ENCODE data around the gene ILDR2. TPM values are rescaled to one million over a fixed set of nuclear protein-coding genes. Genes with fewer than 3 reads are reported as not detected.

ILDR2 gene
- total and polyA plus RNA-seq, 12 donors = 0.07 to 1.1 (median 0.20) TPM; not detected in 2

DNA sequence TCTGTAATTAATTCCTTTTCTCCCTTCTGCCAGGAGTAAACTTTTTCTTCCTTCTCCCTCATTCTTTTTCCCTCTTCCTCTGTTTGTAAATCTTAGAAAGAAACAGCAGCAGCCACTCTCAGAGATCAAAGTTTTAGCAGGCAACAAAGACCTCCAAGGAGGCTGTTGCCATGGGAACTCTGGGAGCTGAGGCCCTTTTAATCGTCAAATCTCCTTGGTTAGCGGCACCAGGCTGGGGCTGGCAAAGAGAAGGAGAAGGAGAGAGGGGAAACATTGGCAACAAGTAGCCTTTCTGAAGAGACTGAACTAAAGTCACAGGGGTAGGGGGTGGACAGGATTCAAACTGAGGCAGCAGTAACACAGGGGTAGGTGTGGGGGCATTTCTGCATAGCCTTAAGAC, 25.2 kb downstream of the ILDR2 start:
- peaks cover 22% of the 10 kb centered on the region for H3K27me3 ChIP-seq
- no peak for DNase-seq
- H3K27ac ChIP-seq = no peak overlapping the region
- WGBS, 4 donors = 51 to 72% (median 63%) methylated on average over 2 of the region's 2 CpGs
- H3K36me3 ChIP-seq (replicated peaks in 1 of 2) = no peaks in the 10 kb centered on the region
- H3K4me3 ChIP-seq = no peak overlapping the region
- intact Hi-C loops (cut with DNase I) = no loop called here
- TF ChIP-seq, protein P1, sequence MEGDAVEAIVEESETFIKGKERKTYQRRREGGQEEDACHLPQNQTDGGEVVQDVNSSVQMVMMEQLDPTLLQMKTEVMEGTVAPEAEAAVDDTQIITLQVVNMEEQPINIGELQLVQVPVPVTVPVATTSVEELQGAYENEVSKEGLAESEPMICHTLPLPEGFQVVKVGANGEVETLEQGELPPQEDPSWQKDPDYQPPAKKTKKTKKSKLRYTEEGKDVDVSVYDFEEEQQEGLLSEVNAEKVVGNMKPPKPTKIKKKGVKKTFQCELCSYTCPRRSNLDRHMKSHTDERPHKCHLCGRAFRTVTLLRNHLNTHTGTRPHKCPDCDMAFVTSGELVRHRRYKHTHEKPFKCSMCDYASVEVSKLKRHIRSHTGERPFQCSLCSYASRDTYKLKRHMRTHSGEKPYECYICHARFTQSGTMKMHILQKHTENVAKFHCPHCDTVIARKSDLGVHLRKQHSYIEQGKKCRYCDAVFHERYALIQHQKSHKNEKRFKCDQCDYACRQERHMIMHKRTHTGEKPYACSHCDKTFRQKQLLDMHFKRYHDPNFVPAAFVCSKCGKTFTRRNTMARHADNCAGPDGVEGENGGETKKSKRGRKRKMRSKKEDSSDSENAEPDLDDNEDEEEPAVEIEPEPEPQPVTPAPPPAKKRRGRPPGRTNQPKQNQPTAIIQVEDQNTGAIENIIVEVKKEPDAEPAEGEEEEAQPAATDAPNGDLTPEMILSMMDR (IDR thresholded peaks at IDR 0.05) = no peak
- TF ChIP-seq POLR2A (IDR thresholded peaks at IDR 0.05) = no peak
- H3K4me1 ChIP-seq (replicated peaks in 1 of 2) = no peaks in the 10 kb centered on the region
- H3K9me3 ChIP-seq (replicated peaks in 1 of 3) = no peaks in the 10 kb centered on the region

- no peak overlapping the region for H3K27ac ChIP-seq
- no peak for DNase-seq
- H3K4me1 ChIP-seq (replicated peaks in 1 of 2) = no peaks in the 10 kb centered on the region
- no peaks in the 10 kb centered on the region for H3K9me3 ChIP-seq (replicated peaks in 1 of 3)
- peaks cover 22% of the 10 kb centered on the region for H3K27me3 ChIP-seq
- no peaks in the 10 kb centered on the region for H3K36me3 ChIP-seq (replicated peaks in 1 of 2)
- TF ChIP-seq, protein P1 (IDR thresholded peaks at IDR 0.05) = no peak
- TF ChIP-seq POLR2A (IDR thresholded peaks at IDR 0.05) = no peak
- WGBS, 4 donors = 60 to 84% (median 74%) methylated on average over 2 of the region's 2 CpGs
- H3K4me3 ChIP-seq = no peak overlapping the region
- intact Hi-C loops (cut with DNase I) = no loop called here
These were observed 26.4 kb downstream of the ILDR2 start for GRCh38 chr1:166948856-166949350.

DNA sequence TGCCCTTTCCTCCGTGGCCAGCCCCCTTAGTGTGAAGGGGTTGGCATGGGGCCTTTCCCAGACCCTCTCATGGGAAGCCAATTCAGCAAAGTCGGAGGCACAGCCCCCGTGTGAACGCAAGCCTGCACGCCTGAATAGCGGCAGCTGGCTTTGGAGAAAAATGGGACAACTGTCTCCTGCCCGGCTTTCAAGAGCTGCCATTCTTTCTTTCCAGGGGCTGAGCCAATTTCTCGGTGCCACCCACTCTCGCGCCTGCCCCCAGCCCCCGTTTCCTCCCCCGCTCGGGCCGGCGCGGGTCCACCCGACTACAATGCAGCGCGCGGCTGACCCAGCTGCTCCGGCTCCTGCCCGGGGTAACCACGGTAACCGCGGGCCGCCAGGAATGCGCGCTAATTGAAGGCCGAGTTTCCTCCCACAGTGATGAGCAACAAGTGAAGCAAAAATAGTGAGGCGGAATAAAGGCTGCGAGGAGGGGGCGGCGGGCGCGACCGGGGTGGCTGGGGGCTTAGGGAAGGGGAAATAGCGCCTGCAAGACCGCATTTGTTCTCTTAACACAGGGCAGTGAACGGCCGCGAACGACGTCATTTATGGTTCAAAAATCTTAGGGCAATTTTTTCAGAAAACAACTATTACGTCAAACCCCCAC, 27.8 kb downstream of the ILDR2 start:
- TF ChIP-seq, protein P1 (IDR thresholded peaks at IDR 0.05) = no peak
- no peak for TF ChIP-seq POLR2A (IDR thresholded peaks at IDR 0.05)
- no peaks in the 10 kb centered on the region for H3K4me1 ChIP-seq (replicated peaks in 1 of 2)
- WGBS, 4 donors = 7 to 14% (median 10%) methylated on average over 21 to 44 of the region's 44 CpGs
- DNase-seq = peak in 6 of 7 donors; percentile 10 to 54 (median 22)
- H3K9me3 ChIP-seq (replicated peaks in 1 of 3) = no peaks in the 10 kb centered on the region
- H3K4me3 ChIP-seq = peak overlapping the region in 1 of 4 donors; percentile 24
- no peak overlapping the region for H3K27ac ChIP-seq
- no peaks in the 10 kb centered on the region for H3K36me3 ChIP-seq (replicated peaks in 1 of 2)
- intact Hi-C loops (cut with DNase I) = no loop called here
- peaks cover 24% of the 10 kb centered on the region for H3K27me3 ChIP-seq

GRCh38 chr1:166944186-166944967, 31.0 kb downstream of the ILDR2 start:
- no peak for DNase-seq
- H3K27ac ChIP-seq = no peak overlapping the region
- WGBS, 4 donors = 55 to 82% (median 74%) methylated on average over 5 of the region's 5 CpGs

More at GRCh38 chr1:166944186-166944967, 31.0 kb downstream of the ILDR2 start:
- TF ChIP-seq, protein P1 (IDR thresholded peaks at IDR 0.05) = no peak
- no peak for TF ChIP-seq POLR2A (IDR thresholded peaks at IDR 0.05)
- intact Hi-C loops (cut with DNase I) = no loop called here
- H3K4me1 ChIP-seq (replicated peaks in 1 of 2) = no peaks in the 10 kb centered on the region
- peaks cover 28% of the 10 kb centered on the region for H3K27me3 ChIP-seq
- no peak overlapping the region for H3K4me3 ChIP-seq
- no peaks in the 10 kb centered on the region for H3K36me3 ChIP-seq (replicated peaks in 1 of 2)
- H3K9me3 ChIP-seq (replicated peaks in 1 of 3) = no peaks in the 10 kb centered on the region

All from adrenal gland (tissue), 12 donors.